DMS153 (cell line): ENCODE results near the gene DNAJC11.
"Not testable (repeated sequence)": the region's sequence is repeated elsewhere in the genome, so short reads cannot be mapped to it uniquely, and the experiment has no call there.

Experiments
- DNase-seq: peaks from one replicate; lab custom pipeline; 2025; lab: John Stamatoyannopoulos, UW

The DNAJC11 gene

DNA sequence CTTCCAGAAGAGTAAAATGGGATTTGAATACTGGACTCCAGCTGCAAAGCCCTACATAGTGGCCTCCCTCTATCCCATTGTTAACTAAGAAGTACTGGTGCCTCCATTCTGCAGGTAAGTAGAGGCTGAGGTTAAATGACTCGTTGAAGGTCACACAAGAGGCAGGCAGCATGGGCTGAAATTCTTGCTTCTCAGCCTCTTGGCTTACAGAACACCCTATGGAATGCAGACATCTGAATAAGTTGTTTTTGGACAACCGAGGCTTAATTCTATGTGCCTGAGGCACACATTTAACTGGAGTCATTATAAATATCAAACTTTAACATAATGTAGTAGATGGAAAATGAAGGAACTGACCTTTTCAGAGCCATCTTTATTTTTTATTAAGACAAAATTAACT, 5.7 kb downstream of the DNAJC11 start:
- DNase-seq: no peak

DNA sequence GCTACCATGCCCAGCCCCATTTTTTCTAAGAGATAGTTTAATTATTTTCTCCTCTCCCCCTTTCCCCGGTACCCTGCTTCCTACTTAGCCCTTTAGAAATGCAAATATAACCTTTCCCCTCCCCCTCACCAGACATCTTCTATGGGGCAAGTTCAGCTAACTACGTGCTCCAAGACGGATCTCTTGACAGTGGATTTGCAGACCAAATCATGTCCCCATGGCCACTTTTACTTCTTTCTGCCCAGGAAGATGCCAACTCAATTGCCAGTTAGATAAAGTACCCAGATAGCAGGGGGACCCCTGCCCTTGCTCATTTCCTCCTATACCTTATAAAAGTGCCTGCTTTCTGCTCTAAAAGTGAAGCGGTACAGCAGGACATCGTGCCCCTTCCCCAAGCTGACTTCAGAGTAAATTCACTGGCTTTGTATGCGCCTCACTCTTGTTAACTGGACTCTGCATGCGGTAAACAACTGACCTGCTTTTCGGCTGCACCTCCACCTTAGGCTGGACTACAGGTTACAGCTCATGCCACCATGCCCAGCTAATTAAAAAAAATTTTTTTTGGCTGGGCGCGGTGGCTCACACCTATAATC, 7.4 kb downstream of the DNAJC11 start:
- no peak for DNase-seq

DNA sequence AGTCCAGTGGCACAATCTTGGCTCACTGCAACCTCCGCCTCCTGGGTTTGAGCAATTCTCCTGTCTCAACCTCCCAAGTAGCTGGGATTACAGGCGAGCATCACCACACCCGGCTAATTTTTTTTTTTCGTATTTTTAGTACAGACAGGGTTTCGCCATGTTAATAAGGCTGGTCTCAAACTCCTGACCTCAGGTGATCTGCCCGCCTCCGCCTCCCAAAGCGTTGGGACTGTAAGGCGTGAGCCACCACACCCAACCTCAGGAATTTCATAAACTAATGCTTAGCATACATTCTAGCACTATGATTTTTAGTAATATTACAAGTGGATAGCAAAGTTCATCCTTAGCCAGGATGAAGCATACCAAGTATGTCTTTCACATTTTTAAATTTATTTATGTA, 8.7 kb downstream of the DNAJC11 start:
- DNase-seq: no peak

- DNase-seq: no peak
Observed at GRCh38 chr1:6691507-6691906, 10.1 kb downstream of the DNAJC11 start.

DNA sequence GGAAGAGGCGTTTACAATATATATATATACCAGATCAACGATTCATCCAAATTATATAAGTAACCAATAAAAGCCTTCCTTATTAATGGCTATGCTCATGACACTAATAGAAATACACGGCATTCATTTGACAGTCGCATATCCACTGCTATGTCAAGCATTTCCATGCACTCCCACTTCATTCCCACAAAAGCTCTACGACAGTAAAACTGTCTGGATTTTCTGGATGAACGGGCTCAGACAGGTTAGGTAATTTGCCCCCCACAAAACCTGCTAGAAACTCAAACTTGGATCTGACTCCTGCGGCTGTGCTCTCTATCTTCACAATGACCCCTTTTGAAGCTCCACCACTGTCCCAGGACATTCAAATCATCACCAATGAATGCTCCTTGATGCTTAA, 11.4 kb downstream of the DNAJC11 start:
- DNase-seq: no peak

DNA sequence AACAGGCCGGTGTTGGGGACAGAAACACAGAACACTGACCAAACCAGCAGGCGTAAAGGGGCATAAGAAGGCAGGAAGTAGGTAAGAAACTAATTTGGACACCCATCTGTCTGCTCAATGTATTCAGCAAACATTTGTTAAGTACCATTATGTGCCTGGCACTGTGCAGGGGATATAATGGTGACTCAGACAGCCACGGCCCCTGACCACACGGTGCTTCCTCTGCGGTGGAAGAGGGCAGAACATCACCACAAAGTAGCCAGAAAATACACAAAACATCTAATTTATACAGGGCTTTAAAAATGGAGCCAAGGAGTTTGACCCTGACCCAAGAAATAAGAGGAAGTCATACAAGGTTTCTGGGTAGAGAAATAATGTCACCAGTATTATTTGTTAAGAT, 12.9 kb downstream of the DNAJC11 start:
- DNase-seq: no peak

DNA sequence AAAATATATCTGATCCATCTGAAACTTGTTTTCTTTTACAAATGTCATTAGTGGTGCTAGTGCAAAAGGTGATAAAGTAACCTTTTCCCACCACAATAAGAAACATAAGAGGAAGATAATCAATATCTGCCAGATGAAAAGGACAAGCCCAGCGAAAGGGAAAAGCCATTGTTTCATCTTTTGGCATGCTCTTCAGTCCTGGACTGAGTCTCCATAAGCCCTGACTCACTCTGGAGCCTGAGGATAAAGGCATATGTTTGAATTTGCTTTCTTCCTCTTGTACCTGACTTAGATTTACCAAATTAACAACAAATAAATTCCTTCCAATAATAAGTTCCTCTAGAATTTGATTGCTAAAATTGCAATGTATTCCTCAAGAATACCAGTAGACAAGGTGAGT, 13.6 kb downstream of the DNAJC11 start:
- DNase-seq: no peak

GRCh38 chr1:6686294-6686693, 15.3 kb downstream of the DNAJC11 start:
- DNase-seq: no peak

DNA sequence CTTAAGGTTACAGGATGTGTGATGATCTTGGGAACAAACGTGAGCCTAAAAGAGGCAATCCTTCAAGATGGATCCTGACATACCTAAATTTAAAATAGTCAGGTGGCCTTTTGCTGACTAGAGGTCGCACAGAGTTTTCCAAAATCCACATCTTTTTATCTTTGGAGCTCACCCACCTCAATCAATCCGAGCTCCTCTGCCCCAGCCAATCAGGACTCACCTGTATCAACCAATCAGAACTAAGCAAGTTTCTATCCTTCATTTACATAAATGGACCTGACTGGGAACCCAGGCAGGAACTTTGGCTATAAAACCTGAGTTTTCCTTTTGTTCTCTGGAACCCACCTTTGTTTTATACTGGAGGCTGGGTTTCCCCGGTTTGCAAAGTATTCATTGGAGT, 16.2 kb downstream of the DNAJC11 start:
- no peak for DNase-seq

GRCh38 chr1:6683434-6683833, 18.2 kb downstream of the DNAJC11 start:
- no peak for DNase-seq

GRCh38 chr1:6675941-6676340, 25.7 kb downstream of the DNAJC11 start:
- DNase-seq: no peak

DNA sequence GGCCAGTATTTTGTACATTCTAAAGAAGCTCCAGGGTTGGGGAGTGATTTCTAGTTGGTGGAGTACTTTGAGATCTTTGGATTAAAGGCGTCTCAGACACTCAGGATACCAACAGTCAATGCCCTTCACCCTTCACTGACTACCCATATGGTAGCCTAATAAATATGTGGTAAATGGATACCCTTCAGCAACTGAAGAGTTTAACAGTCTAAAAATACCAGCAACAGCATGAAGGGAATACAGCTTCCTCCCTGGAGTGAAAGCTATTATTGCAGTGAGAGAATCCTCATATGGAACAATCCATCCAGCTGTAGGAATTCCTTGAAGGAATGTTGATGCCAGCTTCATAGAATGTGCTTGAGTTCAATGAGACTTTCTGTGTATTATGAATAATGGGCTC, 26.8 kb downstream of the DNAJC11 start:
- DNase-seq: no peak

- DNase-seq: no peak
Observed at GRCh38 chr1:6673816-6674398, 27.7 kb downstream of the DNAJC11 start.

DNA sequence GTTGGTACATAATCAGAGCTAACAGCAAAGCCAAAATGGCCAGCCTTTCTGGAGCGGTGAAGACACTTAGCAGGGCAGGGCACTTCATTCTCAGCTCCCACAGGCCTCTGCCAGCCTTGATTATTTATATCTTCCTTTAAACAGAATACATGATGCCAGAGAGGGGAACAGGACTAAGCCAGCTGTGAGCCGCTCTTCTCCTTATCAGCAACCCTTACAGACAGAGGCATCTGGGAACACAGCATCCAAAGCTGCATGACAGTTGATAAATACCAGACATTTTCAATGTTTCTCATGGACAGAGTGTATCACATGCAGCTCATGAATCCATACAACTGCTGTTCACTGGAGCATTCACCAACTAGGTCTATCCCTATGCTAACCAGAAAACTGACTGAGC, 29.1 kb downstream of the DNAJC11 start:
- DNase-seq: no peak

DNA sequence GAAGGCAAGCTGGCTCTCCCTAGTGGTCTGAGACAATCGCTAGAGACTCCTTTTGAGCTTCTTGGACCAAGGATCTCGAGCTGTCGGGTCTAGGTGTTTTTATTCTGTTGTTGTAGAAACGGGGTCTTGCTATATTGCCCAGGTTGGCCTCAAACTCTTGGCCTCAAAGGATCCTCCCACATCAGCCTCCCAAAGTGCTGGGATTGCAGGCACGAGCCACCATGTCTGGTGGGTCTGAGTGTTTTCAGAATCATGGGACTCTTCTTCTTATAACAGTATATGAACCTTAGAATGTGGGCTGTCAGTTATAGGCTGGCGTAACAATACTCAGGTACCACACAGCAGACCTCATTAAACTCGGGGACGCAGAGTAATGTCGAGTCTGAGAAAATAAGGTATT, 33.1 kb downstream of the DNAJC11 start:
- no peak for DNase-seq

- no peak for DNase-seq
Observed at GRCh38 chr1:6667139-6667538, 34.5 kb downstream of the DNAJC11 start.

DNA sequence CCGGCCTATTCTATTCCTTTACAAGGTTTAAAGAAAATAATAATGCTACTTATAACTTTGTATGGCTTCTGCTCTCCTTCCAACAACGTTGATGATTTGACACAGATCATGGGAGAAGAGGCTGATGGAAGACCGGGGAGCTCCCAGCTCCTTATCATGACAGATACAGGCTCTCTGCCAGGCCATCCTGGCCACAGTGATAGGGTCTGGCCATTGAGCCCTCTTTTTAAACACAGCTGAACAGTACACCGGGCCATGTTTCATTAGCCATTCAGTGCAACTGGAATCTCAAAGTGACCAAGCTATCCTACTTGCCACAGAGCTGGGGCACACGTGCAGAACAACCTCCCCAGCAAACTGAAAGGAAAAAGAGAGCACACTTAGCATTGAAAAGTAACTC, 34.9 kb downstream of the DNAJC11 start:
- DNase-seq: no peak

DNA sequence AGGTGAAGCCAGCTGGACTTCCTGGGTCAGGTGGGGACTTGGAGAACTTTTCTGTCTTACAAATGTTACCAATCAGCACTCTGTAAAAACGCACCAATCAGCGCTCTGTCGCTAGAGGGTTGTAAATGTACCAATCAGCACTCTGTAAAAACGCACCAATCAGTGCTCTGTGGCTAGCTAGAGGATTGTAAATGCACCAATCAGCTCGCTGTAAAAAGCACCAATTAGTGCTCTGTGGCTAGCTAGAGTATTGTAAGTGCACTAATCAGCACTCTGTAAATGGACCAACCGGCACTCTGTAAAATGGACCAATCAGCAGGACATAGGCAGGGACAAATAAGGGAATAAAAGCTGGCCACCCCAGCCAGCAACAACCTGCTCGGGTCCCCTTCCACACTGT, 39.1 kb downstream of the DNAJC11 start:
- DNase-seq: not testable (repeated sequence)

- no peak for DNase-seq
Observed at GRCh38 chr1:6660415-6661049, 41.1 kb downstream of the DNAJC11 start.

DNA sequence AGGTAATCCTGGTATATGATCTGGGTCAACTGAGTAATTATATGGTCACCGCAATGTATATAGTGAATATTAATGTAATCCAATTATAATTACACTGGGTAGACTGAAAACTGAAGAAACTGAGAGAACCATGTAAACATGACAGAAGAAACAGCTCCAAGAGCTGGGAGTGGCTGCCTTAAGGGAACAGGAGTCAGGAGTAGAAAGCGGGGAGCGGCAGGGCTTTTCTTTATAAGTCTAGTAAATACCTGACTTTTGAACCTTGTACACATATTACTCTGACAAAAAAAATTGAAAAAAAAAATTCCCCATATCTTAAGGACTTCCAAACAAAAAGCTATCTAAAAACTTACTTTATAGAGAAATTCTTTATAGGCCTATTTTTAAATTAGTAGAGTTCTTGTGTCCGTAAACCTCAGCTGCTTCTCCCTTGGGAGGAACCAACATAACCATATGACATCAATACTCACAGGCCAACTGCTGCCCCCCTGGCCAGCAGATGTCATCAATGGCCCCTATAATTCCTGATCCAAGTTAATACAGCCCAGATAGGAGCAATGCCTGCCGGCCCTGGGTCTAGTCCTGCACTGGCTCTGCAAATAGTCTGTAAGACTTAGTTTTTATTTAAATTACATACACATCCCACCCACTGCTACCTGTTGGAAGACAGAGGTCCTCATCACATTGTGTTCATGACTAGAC, 43.1 kb downstream of the DNAJC11 start:
- DNase-seq: no peak

DNA sequence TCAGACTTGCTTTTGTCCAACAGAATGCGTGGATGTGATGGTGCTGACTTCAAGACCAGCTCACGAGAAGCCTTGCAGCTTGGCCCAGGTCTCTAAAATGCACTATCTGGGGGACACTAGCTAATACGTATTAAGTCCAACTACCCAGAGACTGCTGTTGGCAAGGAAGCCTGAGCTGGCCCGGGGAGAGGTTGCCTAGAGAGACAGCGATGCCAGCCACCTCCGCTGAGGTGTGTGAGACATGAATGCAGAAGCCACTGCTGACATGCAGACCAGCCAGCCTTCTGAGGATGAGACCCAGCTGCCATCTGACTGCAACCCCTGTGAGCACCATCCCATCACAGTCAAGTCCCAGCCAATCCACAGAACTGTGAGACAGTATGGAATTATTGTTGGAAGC, 44.5 kb downstream of the DNAJC11 start:
- DNase-seq: no peak

DNA sequence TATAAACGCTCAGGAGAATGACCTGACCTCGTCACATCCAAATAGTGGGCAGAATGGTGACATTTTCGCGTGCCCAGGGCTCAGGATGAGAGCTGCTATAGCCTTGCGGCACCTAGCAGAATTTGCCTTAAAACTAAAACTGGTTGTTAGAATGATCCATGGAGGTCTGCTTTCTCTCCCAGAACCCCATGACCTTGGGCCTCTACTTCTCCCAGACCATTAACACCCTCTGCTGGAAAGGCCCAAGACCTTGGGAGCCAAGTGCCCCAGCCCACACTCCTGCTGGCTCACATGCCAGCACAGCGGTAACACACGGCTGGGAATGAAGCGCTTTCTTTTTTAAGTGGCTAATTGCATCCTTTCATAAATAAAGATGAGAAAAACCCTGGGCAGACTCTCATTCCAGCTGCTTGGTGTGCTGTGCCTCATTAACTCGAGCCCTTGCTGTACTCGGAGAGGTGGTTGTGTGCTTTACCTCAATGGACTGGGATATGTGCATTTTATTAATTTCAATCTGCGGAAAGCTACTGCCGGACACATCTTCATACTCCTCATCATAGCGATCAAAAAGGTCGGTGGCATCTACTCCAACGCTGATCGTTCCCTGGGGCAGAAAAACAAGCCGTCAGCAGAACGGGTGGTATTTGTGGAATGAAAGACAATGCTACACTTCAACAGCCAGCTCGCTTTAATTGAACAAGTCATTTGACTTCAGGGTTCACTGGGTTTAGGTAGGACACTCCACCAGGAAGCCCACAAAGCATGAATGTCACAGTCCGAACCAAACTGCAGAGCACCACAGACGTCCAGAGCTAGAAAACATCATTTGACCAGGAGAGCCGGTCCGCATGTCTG, 48.0 kb downstream of the DNAJC11 start:
- DNase-seq: no peak
